ENCODE measurements around the gene ADAMTS8.

DNA sequence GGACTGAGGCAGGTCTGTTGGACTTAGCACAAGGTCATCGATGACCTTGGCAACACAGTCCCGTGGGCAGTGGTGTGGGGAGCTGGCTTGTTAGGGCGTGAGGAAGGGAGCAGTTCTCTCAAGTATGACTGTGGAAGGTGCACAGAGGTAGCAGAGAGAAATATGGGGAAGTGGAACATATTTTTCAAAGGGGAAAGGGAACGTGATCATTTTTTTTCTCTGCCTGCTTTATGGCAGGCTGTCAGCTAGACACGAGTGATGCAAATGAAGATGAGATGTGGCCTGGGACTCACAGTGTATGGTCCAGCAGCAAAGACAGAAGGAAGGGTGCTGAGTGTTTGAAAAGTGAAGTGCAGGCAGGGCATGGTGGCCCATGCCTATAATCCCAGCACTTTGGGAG, 30.6 kb downstream of the ADAMTS8 start:
- TF ChIP-seq, protein P1, sequence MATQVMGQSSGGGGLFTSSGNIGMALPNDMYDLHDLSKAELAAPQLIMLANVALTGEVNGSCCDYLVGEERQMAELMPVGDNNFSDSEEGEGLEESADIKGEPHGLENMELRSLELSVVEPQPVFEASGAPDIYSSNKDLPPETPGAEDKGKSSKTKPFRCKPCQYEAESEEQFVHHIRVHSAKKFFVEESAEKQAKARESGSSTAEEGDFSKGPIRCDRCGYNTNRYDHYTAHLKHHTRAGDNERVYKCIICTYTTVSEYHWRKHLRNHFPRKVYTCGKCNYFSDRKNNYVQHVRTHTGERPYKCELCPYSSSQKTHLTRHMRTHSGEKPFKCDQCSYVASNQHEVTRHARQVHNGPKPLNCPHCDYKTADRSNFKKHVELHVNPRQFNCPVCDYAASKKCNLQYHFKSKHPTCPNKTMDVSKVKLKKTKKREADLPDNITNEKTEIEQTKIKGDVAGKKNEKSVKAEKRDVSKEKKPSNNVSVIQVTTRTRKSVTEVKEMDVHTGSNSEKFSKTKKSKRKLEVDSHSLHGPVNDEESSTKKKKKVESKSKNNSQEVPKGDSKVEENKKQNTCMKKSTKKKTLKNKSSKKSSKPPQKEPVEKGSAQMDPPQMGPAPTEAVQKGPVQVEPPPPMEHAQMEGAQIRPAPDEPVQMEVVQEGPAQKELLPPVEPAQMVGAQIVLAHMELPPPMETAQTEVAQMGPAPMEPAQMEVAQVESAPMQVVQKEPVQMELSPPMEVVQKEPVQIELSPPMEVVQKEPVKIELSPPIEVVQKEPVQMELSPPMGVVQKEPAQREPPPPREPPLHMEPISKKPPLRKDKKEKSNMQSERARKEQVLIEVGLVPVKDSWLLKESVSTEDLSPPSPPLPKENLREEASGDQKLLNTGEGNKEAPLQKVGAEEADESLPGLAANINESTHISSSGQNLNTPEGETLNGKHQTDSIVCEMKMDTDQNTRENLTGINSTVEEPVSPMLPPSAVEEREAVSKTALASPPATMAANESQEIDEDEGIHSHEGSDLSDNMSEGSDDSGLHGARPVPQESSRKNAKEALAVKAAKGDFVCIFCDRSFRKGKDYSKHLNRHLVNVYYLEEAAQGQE (IDR thresholded peaks at IDR 0.05; ENCODE audit: insufficient read depth in 1 of 2, low read depth in 2 of 2, low read length in 1 of 2), result no peak
- TF ChIP-seq POLR2AphosphoS5 (IDR thresholded peaks at IDR 0.05; ENCODE audit: low read depth, low read length) (no peak), TCF7L2 (IDR thresholded peaks at IDR 0.05; ENCODE audit: low read depth, low read length) (no peak), SIN3A (IDR thresholded peaks at IDR 0.05; ENCODE audit: borderline replicate concordance, insufficient read depth, low read depth, low read length) (no peak)
- TF ChIP-seq, protein P2, sequence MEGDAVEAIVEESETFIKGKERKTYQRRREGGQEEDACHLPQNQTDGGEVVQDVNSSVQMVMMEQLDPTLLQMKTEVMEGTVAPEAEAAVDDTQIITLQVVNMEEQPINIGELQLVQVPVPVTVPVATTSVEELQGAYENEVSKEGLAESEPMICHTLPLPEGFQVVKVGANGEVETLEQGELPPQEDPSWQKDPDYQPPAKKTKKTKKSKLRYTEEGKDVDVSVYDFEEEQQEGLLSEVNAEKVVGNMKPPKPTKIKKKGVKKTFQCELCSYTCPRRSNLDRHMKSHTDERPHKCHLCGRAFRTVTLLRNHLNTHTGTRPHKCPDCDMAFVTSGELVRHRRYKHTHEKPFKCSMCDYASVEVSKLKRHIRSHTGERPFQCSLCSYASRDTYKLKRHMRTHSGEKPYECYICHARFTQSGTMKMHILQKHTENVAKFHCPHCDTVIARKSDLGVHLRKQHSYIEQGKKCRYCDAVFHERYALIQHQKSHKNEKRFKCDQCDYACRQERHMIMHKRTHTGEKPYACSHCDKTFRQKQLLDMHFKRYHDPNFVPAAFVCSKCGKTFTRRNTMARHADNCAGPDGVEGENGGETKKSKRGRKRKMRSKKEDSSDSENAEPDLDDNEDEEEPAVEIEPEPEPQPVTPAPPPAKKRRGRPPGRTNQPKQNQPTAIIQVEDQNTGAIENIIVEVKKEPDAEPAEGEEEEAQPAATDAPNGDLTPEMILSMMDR (IDR thresholded peaks at IDR 0.05), result no peak
